SU-DHL-6 (cell line): ENCODE results near the gene ELF4.

ENCODE experiments used
- H2AFZ ChIP-seq: fragments of 200-600 bp; sonication (generic); 2 replicates; pipeline ENCODE4 v1.6.1; 2014; ENCODE audit warnings: low read depth, mild to moderate bottlenecking, moderate library complexity, mixed read lengths, antibody characterized with exemption, low read length; ENCODE audit not compliant: severe bottlenecking
- H3F3A ChIP-seq: fragments of 200-600 bp; shearing (Covaris generic); 2 replicates; pipeline ENCODE4 v1.6.0; 2016; ENCODE audit warnings: antibody characterized with exemption, mild to moderate bottlenecking; ENCODE audit not compliant: insufficient read depth
- H3K27ac ChIP-seq: fragments of 200-600 bp; sonication (generic); 2 replicates; pipeline ENCODE4 v1.5.1; 2016; ENCODE audit warnings: low read depth, mild to moderate bottlenecking, low read length, moderate library complexity, mixed read lengths
- H3K27me3 ChIP-seq: fragments of 200-600 bp; sonication (generic), shearing (Covaris generic); 2 replicates; pipeline ENCODE4 v1.6.0; 2014; ENCODE audit warnings: mild to moderate bottlenecking, low read length
- H3K36me3 ChIP-seq: fragments of 200-600 bp; sonication (generic); 2 replicates; pipeline ENCODE4 v1.6.1; 2014; ENCODE audit warnings: mild to moderate bottlenecking, low read length, mixed read lengths
- H3K4me2 ChIP-seq: fragments of 300-600, 200-600 bp; shearing (Covaris generic), sonication (generic); 2 replicates; pipeline ENCODE4 v1.6.0; 2014; ENCODE audit warnings: low read length, low read depth, mild to moderate bottlenecking; ENCODE audit not compliant: poor library complexity, severe bottlenecking
- H3K4me3 ChIP-seq: fragments of 200-600 bp; sonication (generic); 2 replicates; pipeline ENCODE4 v1.5.1; 2014; ENCODE audit warnings: antibody characterized with exemption, low read length, mild to moderate bottlenecking, mixed read lengths; ENCODE audit not compliant: insufficient read depth, poor library complexity, severe bottlenecking
- H3K79me2 ChIP-seq: fragments of 200-600 bp; sonication (generic); 2 replicates; pipeline ENCODE4 v1.6.1; 2014; ENCODE audit warnings: mild to moderate bottlenecking, low read length, moderate library complexity; ENCODE audit not compliant: insufficient read depth
- H3K9ac ChIP-seq: fragments of 200-600 bp; sonication (generic); 2 replicates; pipeline ENCODE4 v1.7.0; 2014; ENCODE audit warnings: mild to moderate bottlenecking, low read length
- H3K9me2 ChIP-seq: fragments of 200-600 bp; sonication (generic); replicated peaks from 2 replicates; pipeline ENCODE4 v1.6.1; 2014; ENCODE audit warnings: low read length; ENCODE audit not compliant: insufficient read depth
- H3K9me3 ChIP-seq: fragments of 200-600 bp; sonication (generic); 2 replicates; pipeline ENCODE4 v1.6.1; 2014; ENCODE audit warnings: low read length, mixed read lengths; ENCODE audit not compliant: insufficient read depth
- H4K20me1 ChIP-seq: fragments of 200-600 bp; sonication (generic); 2 replicates; pipeline ENCODE4 v1.6.1; 2014; ENCODE audit warnings: low read depth, mild to moderate bottlenecking, antibody characterized with exemption, low read length, moderate library complexity, mixed read lengths
- EZH2phosphoT487 ChIP-seq: fragments of 200-600 bp; sonication (generic), shearing (Covaris generic); conservative IDR thresholded peaks from 2 replicates; pipeline ENCODE4 v1.6.1; 2018; ENCODE audit warnings: mild to moderate bottlenecking, antibody characterized with exemption, low read length, moderate library complexity, mixed read lengths
- TF ChIP-seq, protein P1 (sequence below): fragments of 200-600 bp; sonication (generic); IDR thresholded peaks from one replicate; pipeline ENCODE4 v1.5.1; 2017; ENCODE audit warnings: antibody characterized with exemption, mild to moderate bottlenecking, low read length, moderate library complexity; ENCODE audit not compliant: insufficient read depth, poor library complexity, severe bottlenecking

Gene ELF4

DNA sequence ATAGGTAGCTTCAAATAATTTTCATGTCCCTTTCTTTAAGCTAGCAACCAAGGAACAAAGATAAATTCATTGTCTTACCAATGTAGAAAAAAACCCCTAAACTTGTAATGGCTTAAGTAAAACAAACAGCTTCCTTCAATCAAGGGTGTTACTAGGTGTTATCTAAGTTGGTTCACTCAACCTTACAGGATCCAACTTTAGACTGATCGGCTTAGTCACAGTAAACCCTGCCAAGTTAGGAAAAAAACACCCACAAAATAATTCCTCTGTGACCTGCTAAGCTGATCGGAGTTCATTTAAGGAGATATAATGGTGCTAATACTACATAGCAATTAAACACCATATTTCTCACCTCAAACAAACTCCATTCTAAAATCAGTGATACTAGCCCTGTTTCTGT lies 45.3 kb upstream of the ELF4 start:
- H3K4me3 ChIP-seq, result no peak overlapping the region
- H3K9me3 ChIP-seq, result no peaks in the 10 kb centered on the region
- TF ChIP-seq, protein P1, sequence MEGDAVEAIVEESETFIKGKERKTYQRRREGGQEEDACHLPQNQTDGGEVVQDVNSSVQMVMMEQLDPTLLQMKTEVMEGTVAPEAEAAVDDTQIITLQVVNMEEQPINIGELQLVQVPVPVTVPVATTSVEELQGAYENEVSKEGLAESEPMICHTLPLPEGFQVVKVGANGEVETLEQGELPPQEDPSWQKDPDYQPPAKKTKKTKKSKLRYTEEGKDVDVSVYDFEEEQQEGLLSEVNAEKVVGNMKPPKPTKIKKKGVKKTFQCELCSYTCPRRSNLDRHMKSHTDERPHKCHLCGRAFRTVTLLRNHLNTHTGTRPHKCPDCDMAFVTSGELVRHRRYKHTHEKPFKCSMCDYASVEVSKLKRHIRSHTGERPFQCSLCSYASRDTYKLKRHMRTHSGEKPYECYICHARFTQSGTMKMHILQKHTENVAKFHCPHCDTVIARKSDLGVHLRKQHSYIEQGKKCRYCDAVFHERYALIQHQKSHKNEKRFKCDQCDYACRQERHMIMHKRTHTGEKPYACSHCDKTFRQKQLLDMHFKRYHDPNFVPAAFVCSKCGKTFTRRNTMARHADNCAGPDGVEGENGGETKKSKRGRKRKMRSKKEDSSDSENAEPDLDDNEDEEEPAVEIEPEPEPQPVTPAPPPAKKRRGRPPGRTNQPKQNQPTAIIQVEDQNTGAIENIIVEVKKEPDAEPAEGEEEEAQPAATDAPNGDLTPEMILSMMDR, result no peak
- TF ChIP-seq EZH2phosphoT487, result no peak
- peaks cover 16% of the 10 kb centered on the region; the same call in 1 of the 2 replicates for H3K79me2 ChIP-seq
- no peak overlapping the region for H3K4me2 ChIP-seq
- H3K36me3 ChIP-seq, result no peaks in the 10 kb centered on the region
- no peaks in the 10 kb centered on the region for H3K9me2 ChIP-seq
- no peak overlapping the region for H2AFZ ChIP-seq
- H3K27ac ChIP-seq, result no peak overlapping the region
- H4K20me1 ChIP-seq, result no peaks in the 10 kb centered on the region
- no peaks in the 10 kb centered on the region for H3F3A ChIP-seq
- H3K27me3 ChIP-seq, result no peaks in the 10 kb centered on the region
- H3K9ac ChIP-seq, result no peak overlapping the region

DNA sequence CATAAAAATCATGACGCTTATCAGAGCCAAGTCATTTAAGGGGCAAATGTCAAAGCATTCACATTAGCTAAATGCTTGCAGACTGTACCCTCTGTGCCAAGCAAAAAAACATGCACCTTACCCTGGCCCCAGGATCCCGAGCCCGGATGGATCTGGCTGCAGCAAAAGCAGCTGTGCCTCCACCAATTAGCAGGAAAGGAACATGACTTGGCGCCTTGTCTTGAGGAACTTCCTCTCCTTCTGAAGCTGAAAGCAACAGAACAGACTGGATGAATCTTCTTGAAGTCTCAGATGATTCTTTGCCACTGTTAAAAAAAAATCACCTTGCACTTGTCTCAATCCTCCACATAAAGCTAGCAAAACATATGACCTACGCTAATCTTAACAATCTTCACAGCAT lies 37.3 kb upstream of the ELF4 start:
- H3K4me3 ChIP-seq, result no peak overlapping the region
- H3K9ac ChIP-seq, result no peak overlapping the region
- no peaks in the 10 kb centered on the region for H4K20me1 ChIP-seq
- no peaks in the 10 kb centered on the region for H3K79me2 ChIP-seq
- TF ChIP-seq, protein P1, result no peak
- no peak for TF ChIP-seq EZH2phosphoT487
- no peak overlapping the region for H3K27ac ChIP-seq
- H3K9me2 ChIP-seq, result no peaks in the 10 kb centered on the region
- no peak overlapping the region for H2AFZ ChIP-seq
- H3F3A ChIP-seq, result no peaks in the 10 kb centered on the region
- H3K27me3 ChIP-seq, result no peaks in the 10 kb centered on the region
- no peaks in the 10 kb centered on the region for H3K9me3 ChIP-seq
- H3K4me2 ChIP-seq, result no peak overlapping the region
- H3K36me3 ChIP-seq, result peaks cover 2% of the 10 kb centered on the region; the same call in 1 of the 2 replicates

DNA sequence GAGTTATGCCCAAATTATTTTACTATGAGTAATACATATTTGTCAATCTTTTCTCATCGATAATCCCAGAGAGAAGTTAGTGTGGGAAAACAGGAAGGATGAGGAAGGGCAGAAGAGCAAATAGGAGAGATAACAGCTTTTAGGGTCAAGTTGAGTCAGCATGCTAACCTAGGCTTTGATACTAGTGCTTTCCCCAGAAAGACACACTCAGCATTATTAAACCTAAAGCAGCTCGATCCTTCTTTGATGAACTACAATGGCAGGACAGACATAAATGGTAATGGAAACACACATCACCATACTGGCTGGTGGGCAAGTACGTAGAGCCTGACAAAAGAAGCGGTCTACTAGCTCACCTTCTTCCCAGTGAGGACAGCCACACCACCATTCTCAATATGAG lies 34.8 kb upstream of the ELF4 start:
- no peak overlapping the region for H3K4me3 ChIP-seq
- peaks cover 2% of the 10 kb centered on the region; the same call in 1 of the 2 replicates for H3K36me3 ChIP-seq
- H3K9me3 ChIP-seq, result no peaks in the 10 kb centered on the region
- no peaks in the 10 kb centered on the region for H3K9me2 ChIP-seq
- TF ChIP-seq, protein P1, result no peak
- no peak for TF ChIP-seq EZH2phosphoT487
- H3K27me3 ChIP-seq, result no peaks in the 10 kb centered on the region
- no peak overlapping the region for H2AFZ ChIP-seq
- no peaks in the 10 kb centered on the region for H4K20me1 ChIP-seq
- no peaks in the 10 kb centered on the region for H3F3A ChIP-seq
- H3K4me2 ChIP-seq, result no peak overlapping the region
- no peak overlapping the region for H3K27ac ChIP-seq
- H3K9ac ChIP-seq, result no peak overlapping the region
- no peaks in the 10 kb centered on the region for H3K79me2 ChIP-seq
